Measurements from ENCODE around the gene SZT2.

DNA sequence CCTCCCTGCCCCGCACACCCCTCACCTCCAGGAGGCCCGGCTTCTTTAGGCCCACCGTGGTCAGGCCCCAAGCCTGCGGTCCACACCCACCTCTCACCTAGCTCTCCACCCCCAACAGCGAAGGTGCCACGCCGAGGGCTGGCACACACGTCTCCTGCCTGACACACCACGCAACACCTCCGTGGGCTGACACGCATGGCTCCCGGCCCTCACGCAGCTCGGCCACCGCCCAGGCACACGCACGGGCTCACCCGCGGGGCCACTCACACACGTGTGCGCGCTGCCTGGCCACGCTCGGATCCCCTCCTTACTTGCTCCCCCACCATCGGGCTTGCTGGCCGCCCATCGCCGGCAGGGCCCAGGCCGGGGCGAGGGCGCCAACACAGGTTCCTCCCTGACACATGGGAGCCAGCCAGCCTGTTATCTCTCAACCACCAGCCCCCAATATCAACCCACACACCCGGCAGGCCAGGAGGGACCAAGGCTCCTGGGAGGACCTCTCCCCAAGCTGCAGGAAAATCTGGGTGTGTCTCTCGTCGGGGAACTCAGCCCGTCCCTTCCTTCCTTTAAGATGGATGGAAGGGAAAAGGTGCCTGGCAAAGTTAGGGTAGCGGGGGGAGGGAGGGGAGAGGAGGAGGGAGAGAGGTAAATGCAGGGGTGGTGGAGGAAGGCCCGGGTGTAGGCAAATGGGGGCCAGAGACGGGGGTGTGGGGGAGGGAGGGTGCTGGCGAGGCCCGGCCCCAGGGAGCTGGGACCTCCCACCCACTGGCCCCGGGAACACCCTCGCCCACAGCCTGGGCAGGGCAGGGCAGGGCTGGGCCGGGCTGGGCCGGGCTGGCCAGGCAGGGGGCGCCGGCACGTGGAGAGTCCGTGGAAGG lies 22.4 kb upstream of the SZT2 start:
- no peak for TF ChIP-seq EZH2 (IDR thresholded peaks at IDR 0.05; ENCODE audit: insufficient read depth, low read length)
- TF ChIP-seq, protein P1, sequence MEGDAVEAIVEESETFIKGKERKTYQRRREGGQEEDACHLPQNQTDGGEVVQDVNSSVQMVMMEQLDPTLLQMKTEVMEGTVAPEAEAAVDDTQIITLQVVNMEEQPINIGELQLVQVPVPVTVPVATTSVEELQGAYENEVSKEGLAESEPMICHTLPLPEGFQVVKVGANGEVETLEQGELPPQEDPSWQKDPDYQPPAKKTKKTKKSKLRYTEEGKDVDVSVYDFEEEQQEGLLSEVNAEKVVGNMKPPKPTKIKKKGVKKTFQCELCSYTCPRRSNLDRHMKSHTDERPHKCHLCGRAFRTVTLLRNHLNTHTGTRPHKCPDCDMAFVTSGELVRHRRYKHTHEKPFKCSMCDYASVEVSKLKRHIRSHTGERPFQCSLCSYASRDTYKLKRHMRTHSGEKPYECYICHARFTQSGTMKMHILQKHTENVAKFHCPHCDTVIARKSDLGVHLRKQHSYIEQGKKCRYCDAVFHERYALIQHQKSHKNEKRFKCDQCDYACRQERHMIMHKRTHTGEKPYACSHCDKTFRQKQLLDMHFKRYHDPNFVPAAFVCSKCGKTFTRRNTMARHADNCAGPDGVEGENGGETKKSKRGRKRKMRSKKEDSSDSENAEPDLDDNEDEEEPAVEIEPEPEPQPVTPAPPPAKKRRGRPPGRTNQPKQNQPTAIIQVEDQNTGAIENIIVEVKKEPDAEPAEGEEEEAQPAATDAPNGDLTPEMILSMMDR (IDR thresholded peaks at IDR 0.05; ENCODE audit: insufficient read depth, low read depth, low read length): no peak
